Fibroblast of gingiva (primary cell): ENCODE measurements around the gene PPP4C.

Experiments
- DNase-seq: peaks from one replicate; pipeline ENCODE4 v3.0.0-alpha.2; 2011; ENCODE audit warnings: low read depth

The PPP4C gene

GRCh38 chr16:30082545-30083090, 6.8 kb downstream of the PPP4C start:
- no peak for DNase-seq

GRCh38 chr16:30083216-30084055, 7.6 kb downstream of the PPP4C start:
- no peak for DNase-seq

GRCh38 chr16:30084096-30084815, 8.5 kb downstream of the PPP4C start:
- no peak for DNase-seq

GRCh38 chr16:30084816-30085159, 9.0 kb downstream of the PPP4C start:
- no peak for DNase-seq

DNA sequence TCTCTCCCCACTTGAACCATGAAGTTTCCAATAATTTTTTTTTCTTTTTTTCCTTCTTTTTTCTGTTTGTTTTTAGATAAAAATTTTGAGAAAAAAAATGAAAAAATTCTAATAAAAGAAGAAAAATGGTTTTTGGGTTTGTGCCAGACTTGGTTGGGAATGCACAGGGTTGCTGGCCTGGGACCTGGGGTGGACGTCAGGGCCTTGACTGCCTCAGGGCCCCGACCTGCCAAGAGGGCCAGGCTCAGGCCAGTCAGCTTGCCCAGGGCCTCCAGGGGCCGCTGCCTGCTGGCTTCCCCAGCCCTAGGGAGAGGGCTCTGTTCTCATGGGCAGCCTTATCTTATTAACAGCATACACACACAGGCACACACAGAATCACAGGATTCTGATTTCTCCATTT, 9.5 kb downstream of the PPP4C start:
- no peak for DNase-seq

- DNase-seq: no peak
Observed at GRCh38 chr16:30085820-30086219, 10.0 kb downstream of the PPP4C start.

DNA sequence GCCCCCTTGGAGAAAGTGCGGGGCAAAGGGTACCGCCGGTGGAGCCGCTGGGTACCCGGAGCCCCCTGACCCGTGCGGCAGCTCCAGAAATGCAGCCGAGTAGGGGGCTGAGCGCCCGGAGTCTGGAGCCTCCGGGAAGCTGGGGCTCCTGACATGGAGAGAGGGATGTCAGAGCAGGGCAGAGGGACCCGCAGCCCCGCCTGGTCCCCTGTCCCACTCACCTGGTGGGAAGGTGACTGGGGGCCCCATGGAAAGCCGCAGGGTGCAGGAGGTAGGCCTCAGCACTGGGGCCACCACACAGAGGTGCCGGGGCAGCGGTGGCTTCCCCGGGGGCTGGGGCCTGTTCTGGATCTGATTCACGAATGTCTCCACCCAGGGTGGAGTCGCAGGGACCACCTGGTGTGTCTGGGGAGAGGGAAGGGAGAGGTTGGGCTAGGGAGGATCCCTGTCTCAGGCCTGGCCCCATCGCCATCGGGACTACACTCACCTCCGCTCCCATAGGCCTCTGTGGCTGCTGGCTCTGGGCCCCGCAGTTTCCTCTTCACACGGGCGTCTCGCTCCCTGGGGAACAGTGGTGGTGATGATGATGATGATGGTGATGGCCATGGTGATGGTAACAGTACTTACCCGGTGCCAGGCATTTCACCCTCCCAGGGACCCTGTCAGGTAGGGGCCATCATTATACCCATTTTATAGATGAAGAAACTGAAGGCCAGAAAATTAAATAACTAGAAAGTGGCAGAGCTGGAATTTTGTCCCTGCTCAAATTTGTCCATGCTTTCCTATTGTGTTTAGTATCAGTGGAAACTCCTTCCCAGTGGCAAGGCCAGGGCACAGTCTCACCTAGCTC, 10.7 kb downstream of the PPP4C start:
- no peak for DNase-seq

GRCh38 chr16:30087181-30087898, 11.5 kb downstream of the PPP4C start:
- DNase-seq: no peak

GRCh38 chr16:30088237-30088831, 12.5 kb downstream of the PPP4C start:
- no peak for DNase-seq

GRCh38 chr16:30088832-30089624, 13.2 kb downstream of the PPP4C start:
- no peak for DNase-seq

- no peak for DNase-seq
Observed at GRCh38 chr16:30090610-30091331, 15.0 kb downstream of the PPP4C start.

- peak; percentile 84 for DNase-seq
Observed at GRCh38 chr16:30091474-30092372, 15.9 kb downstream of the PPP4C start, which contains the start of gene TBX6. Gene TBX6 (minus strand): TSS chr16:30091924. CDS start chr16:30091193, 731 bp downstream.

GRCh38 chr16:30092373-30093010, 16.7 kb downstream of the PPP4C start:
- DNase-seq: peak; percentile 32

DNA sequence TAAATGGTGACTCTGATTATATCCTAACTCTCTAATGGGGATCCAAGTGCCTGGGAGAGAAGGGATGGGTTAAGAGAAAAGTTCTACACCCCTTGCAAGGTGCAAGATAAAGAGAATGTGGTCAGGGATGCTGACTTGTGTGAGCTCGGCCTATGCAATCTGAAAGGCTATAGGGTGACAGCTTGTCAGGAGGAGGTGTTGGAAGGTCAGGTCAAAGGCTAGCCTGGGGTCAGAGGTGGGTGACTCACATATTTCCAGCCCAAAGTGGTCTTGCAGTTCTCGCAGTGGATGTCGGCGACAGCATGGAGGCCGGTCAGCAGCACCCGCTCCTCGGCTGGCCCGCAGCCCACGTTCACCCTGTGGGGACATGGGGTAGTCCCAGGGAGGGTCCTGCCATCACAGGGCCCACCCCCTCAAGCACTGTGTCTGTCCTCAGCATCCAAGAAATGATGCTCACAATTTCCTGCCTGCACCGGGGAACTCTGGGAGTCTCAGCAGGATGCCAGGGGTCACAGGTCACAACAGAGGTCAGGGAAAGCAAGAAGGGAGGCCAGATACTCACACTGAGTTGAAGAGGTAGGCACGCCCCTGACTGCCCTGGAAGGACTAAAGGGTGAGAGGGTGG, 18.9 kb downstream of the PPP4C start:
- no peak for DNase-seq

- DNase-seq: no peak
Observed at GRCh38 chr16:30095166-30096078, 19.6 kb downstream of the PPP4C start.

DNA sequence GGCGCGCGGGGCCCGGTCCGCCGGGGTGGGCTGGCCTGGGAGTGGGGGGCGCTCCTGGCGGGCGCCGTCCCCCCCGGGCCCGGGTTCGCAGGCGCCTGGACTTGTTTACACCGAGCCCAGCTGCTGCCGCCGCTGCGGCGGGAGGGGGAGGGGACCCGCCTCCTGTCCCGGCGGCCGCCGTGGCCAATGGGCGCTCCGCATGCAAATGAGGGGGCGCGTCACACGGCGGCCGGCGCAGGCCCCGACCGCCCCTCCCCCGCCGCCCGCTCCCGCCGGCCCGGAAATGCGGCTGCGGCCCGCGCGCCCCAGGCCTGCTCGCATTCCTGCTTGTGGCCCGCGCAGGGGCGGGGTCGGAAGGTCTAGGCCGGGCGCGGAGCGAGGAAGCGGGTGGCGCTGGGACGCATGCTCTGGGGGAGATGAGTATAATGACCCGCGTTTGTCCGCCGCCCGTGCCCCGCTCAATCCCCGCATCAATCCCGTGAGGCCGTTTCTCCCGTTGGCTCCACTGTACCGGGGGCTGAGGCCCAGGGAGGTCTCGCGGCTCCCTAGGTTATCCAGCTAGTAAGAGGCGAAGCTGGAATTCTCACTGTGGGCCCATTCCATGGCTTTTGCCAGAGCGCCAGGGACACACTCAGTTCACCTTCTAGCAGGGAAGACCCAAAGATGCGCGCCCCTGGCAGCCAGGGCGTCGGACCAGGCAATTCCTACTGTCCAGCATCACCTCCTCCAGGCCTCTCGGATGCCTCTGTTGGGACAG, 20.5 kb downstream of the PPP4C start, which contains the start of gene YPEL3:
YPEL3 (minus strand) TSS at position 109 of the 757 bp plus-strand sequence. CDS start 731 bp downstream, outside the sequence.
- peak; percentile 92 for DNase-seq
